DND-41 (cell line): ENCODE measurements around the gene GUCD1.
"Not testable (repeated sequence)": the region's sequence is repeated elsewhere in the genome, so short reads cannot be mapped to it uniquely, and the experiment has no call there.

Experiments
- ATAC-seq: fragments of 200-7000 bp; cut with Tn5 transposase; 3 replicates; pipeline ENCODE4 v1.9.1; 2021; ENCODE audit warnings: low read depth; ENCODE audit not compliant: insufficient read depth
- DNase-seq: peaks from one replicate; pipeline ENCODE4 v3.0.0-alpha.2; 2020
- H2AFZ ChIP-seq: 2 replicates; pipeline ENCODE4 v1.6.0; 2012; ENCODE audit warnings: low read depth, low read length
- H3K27ac ChIP-seq: 2 replicates; pipeline ENCODE4 v1.5.1; 2012; ENCODE audit warnings: low read length, inconsistent platforms
- H3K27me3 ChIP-seq: fragments of 200-600 bp; sonication (generic); 2 replicates; pipeline ENCODE4 v1.6.0; 2012; ENCODE audit warnings: low read length, mild to moderate bottlenecking, inconsistent platforms; ENCODE audit not compliant: insufficient read depth, poor library complexity
- H3K36me3 ChIP-seq: 2 replicates; pipeline ENCODE4 v1.5.1; 2012; ENCODE audit warnings: low read length, inconsistent platforms; ENCODE audit not compliant: insufficient read depth
- H3K4me1 ChIP-seq: 2 replicates; pipeline ENCODE4 v1.5.1; 2012; ENCODE audit warnings: mild to moderate bottlenecking, low read length; ENCODE audit not compliant: insufficient read depth
- H3K4me2 ChIP-seq: 2 replicates; pipeline ENCODE4 v1.6.0; 2012; ENCODE audit warnings: mild to moderate bottlenecking, moderate library complexity, low read length, inconsistent platforms; ENCODE audit not compliant: insufficient read depth
- H3K4me3 ChIP-seq, 2 experiments: fragments of 200-600 bp in 1 of 2; shearing (Covaris generic) in 1 of 2; 2 replicates each; pipeline ENCODE4 v1.5.1; 2012 to 2016; ENCODE audit warnings: inconsistent platforms in 2 of 2, low read length in 2 of 2, mild to moderate bottlenecking in 2 of 2, low read depth in 1 of 2, moderate library complexity in 1 of 2
- H3K79me2 ChIP-seq: 2 replicates; pipeline ENCODE4 v1.6.0; 2012; ENCODE audit warnings: low read length, inconsistent platforms; ENCODE audit not compliant: insufficient read depth
- H3K9ac ChIP-seq: 2 replicates; pipeline ENCODE4 v1.6.0; 2012; ENCODE audit warnings: low read depth, mild to moderate bottlenecking, inconsistent platforms, low read length, moderate library complexity
- H3K9me3 ChIP-seq: 2 replicates; pipeline ENCODE4 v1.5.1; 2012; ENCODE audit warnings: low read length, moderate library complexity, mild to moderate bottlenecking, inconsistent platforms; ENCODE audit not compliant: insufficient read depth, severe bottlenecking
- H4K20me1 ChIP-seq: 2 replicates; pipeline ENCODE4 v1.6.0; 2012; ENCODE audit warnings: low read length; ENCODE audit not compliant: insufficient read depth
- EZH2 ChIP-seq: IDR thresholded peaks from 3 replicates; pipeline ENCODE4 v1.6.1; 2012; ENCODE audit warnings: borderline replicate concordance, low read depth, mild to moderate bottlenecking, moderate library complexity, low read length, inconsistent platforms; ENCODE audit not compliant: severe bottlenecking
- TF ChIP-seq, protein P1 (sequence below): IDR thresholded peaks from 2 replicates; pipeline ENCODE4 v1.5.1; 2012; ENCODE audit warnings: borderline replicate concordance, low read length, moderate library complexity, mild to moderate bottlenecking; ENCODE audit not compliant: poor library complexity, severe bottlenecking; ENCODE audit errors: extremely low read depth

GUCD1 gene

DNA sequence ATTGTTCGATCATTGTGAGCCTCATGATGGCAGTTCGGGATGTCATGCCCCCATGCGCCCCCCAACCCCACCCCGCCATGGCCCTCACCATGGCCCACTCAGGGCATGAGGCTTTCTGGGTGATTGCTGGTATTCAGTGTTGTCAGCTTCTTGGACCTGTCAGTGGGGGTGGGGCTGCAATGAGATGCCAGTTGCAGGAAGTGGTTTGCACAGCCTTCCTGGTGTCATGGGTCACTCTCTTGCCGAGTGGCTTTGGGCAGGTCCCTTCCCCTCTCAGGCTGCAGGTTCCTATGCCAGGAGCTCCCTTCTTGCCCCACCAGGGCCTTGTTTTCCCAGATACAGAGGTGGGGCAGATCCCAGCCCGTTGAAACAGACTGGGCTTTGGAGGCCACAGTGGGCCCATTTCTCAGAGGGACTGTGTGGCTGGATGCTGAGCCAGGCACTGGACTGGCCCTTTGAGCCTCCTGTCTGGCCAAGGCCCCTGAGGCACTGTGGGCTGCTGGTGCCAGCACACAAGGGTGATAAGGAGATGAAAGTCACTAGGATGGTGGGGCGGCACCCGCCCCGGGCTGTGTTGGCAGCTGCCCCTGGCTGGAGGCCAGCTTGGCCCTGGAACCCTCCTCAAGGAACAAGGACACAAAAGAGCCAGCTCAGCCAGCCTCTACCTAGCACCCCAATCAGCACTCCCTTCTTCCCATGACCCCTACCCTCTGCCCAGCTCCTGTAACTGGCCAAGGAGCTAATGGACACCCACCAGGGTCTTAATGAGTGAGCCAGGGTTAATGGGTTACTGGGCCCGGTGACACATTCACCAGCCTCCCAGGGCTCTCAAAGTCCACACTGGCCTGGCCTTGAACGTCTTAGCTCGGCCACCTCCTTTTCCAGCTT lies 46.5 kb upstream of the GUCD1 start:
- Histone ChIP-seq H3K4me1 (peaks cover 25% of the 10 kb centered on the region), H3K9ac (no peak overlapping the region), H4K20me1 (no peaks in the 10 kb centered on the region), H2AFZ (no peak overlapping the region), H3K36me3 (no peaks in the 10 kb centered on the region), H3K9me3 (no peaks in the 10 kb centered on the region), H3K79me2 (no peaks in the 10 kb centered on the region), H3K27ac (peak overlapping the region; percentile 35), H3K4me3 (no peak overlapping the region), H3K4me2 (no peak overlapping the region), H3K27me3 (no peaks in the 10 kb centered on the region)
- ATAC-seq, result no peak
- peak; percentile 31 for DNase-seq
- no peak for TF ChIP-seq EZH2
- TF ChIP-seq, protein P1, sequence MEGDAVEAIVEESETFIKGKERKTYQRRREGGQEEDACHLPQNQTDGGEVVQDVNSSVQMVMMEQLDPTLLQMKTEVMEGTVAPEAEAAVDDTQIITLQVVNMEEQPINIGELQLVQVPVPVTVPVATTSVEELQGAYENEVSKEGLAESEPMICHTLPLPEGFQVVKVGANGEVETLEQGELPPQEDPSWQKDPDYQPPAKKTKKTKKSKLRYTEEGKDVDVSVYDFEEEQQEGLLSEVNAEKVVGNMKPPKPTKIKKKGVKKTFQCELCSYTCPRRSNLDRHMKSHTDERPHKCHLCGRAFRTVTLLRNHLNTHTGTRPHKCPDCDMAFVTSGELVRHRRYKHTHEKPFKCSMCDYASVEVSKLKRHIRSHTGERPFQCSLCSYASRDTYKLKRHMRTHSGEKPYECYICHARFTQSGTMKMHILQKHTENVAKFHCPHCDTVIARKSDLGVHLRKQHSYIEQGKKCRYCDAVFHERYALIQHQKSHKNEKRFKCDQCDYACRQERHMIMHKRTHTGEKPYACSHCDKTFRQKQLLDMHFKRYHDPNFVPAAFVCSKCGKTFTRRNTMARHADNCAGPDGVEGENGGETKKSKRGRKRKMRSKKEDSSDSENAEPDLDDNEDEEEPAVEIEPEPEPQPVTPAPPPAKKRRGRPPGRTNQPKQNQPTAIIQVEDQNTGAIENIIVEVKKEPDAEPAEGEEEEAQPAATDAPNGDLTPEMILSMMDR, result no peak

DNA sequence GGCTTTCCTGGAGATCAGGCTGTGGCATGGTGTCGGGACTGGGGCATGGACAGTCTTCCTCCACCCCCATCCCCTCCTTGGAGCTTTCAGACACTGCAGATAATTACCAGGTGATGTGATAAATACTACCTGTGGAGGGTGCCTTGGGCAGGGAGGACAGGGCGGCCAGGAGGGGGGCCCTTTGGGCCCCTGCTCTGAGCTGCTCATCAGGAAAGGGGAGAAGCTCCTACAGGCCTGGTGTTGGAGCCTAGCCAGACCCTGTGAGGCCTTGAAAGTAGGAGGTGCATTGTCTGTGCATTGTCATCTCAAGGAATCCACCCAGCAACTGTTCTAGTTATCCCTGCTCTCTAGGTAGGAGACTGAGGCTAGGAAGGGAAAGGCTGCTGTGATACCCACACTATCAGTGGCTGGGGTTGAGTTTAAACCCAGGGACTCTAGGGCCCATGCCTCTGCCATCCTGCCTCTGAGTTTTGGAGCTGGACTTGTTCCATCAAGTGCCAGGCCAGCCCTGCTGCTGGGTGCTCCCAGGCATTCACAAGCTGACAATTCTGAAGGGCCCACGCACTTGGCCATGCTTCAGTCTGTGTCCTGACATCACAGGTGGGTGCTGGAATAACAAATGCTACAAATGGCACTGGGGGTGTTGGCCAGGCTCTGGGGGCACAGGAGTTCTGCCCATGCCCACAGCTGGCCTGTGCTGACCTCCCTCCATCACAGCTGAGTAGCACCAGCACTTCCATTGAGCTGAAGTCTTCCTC lies 45.2 kb upstream of the GUCD1 start:
- ATAC-seq, H3K9me3 ChIP-seq, H3K4me3 ChIP-seq, H3K27ac ChIP-seq, H3K9ac ChIP-seq, H2AFZ ChIP-seq, H3K36me3 ChIP-seq, DNase-seq, H4K20me1 ChIP-seq, H3K79me2 ChIP-seq, H3K27me3 ChIP-seq, H3K4me2 ChIP-seq: not testable (repeated sequence)
- H3K4me1 ChIP-seq, result peaks cover 25% of the 10 kb centered on the region

DNA sequence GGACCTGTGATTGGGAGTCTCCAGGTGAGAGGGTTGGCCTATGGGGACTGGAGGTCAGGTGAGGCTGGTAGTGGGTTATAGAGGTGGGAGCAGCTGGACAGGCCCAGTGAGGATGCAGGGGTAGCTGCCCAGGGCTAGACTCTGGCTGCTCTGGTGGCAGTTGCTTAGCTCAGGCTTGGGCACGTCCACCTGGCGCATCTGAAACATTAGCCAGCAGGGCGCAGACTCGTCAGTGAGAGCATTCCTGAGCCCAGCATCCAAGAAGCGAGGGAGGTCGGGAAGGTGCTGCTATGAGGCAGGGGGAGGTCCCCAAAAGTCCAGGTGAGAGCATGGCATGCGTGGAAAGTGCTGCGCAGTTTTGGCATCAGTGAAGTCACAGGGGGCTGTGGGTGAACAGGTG lies 44.6 kb upstream of the GUCD1 start:
- DNase-seq (no peak), ATAC-seq (no peak)
- no peak overlapping the region for H3K27ac ChIP-seq
- H3K9ac ChIP-seq, result no peak overlapping the region
- peaks cover 22% of the 10 kb centered on the region for H3K4me1 ChIP-seq
- no peaks in the 10 kb centered on the region for H3K9me3 ChIP-seq
- no peaks in the 10 kb centered on the region for H3K27me3 ChIP-seq
- H4K20me1 ChIP-seq, result no peaks in the 10 kb centered on the region
- H3K4me3 ChIP-seq, result no peak overlapping the region
- H2AFZ ChIP-seq, result no peak overlapping the region
- no peak overlapping the region for H3K4me2 ChIP-seq
- TF ChIP-seq, protein P1, result no peak
- TF ChIP-seq EZH2, result no peak
- no peaks in the 10 kb centered on the region for H3K36me3 ChIP-seq
- no peaks in the 10 kb centered on the region for H3K79me2 ChIP-seq

DNA sequence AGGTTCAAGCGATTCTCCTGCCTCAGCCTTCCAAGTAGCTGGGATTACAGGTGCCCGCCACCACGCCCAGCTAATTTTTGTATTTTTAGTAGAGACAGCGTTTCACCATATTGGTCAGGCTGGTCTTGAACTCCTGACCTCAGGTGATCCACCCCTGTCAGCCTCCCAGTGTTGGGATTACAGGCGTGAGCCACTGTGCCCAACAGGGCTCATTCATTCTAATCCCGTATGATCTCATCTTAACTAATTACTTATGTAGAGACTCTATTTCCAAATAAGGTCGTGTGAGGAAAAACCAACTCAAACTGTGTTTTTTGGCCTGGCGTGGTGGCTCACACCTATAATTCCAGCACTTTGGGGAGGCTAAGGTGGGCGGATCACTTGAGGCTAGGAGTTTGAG lies 42.1 kb upstream of the GUCD1 start:
- H3K4me2 ChIP-seq, result not testable (repeated sequence)

More for the DNA sequence above, 42.1 kb upstream of the GUCD1 start:
- H2AFZ ChIP-seq, H3K79me2 ChIP-seq, ATAC-seq, H3K27ac ChIP-seq, H3K27me3 ChIP-seq, H3K9ac ChIP-seq, H3K4me3 ChIP-seq, H3K36me3 ChIP-seq, DNase-seq, H3K9me3 ChIP-seq, H3K4me1 ChIP-seq, H4K20me1 ChIP-seq: not testable (repeated sequence)
